Inferior parietal cortex (tissue), 1 donor: ENCODE measurements around the gene TENM4.

Experiments used
- DNase-seq: peaks from one replicate; pipeline ENCODE4 v3.0.0-alpha.2; 2016; ENCODE audit errors: extremely low spot score

TENM4 gene

DNA sequence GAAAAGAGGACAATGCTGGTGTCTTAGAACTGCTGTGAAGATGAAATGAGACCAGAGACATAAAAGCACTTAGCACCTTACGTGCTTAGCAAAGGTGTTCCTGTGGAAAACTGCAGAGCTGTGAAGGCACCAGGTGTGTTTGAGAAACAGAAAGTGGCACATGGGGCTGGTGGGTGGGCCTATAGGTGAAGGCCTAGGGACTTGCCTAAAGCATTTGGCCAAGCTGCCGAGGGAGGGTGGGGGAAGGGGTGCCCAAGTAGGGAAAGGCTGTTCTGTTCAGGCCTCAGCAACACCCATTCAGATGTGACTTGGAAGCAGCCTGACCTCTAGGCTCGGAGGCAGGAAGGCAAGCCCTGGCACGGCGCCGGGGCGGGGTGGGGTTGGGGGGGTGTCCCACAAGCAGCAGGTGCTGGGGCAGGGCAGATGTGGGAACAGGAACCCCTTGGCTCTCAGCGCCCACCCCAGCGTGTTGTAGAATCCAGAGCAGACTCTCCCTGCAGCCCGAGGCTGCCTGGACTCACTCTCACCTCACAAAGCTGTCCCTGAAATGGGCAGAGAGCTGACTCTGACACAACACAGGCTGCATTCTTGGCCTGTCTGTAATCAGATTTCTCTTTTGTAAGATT is 499.5 kb downstream of the TENM4 start:
- no peak for DNase-seq

DNA sequence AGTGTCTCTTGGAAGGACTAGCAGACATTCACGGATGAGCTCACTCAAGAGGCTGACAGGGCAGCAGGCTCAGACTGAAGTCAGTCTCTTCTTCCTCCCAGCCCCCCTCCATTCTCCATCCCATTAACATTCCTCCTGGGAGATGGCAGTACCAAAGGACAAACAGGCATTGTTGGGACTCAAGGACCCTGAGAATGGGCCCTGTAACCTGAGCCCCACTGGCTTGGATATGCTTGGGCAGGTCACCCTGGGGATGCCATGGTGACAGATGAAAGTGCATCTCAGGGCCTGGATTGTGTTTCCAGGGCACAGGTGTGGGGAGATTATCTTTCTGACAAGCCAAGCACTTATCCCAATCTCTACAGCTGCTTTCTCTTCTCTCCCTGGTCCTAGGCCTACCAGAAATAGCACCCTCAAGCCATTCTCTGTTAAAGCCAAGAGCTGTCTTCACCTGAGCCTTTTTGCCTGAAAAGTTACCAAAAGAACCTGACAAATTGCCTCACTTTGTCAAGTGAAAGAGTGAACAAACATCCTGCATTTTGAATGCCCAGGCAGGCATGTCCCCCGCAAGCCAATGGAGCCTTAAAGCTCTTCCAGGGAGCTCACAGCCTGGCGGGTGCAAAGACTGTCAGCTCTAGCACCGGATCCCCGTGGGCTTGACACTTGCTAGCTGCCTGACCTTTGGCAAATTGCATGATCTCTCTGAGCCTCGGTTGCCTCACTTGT is 500.2 kb downstream of the TENM4 start:
- DNase-seq = no peak

DNA sequence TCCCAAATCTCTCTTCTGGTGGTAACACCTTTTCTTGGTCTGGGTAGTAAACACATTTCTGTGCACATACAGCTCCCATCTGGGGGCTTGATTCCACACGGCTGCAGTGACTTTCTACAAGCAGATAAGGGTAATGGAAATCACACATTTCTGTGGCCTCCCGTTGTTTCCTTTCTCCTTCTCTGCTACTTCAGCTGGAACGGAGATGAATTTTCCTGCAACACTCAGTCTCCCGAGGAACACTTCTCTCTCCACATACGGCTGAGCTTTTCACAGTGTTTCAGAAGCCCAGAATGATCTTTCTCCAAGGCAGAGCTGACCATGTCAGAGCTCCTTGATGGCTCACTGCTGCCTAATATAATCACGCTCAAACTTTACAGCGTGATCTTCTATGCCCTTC is 501.9 kb downstream of the TENM4 start:
- no peak for DNase-seq

GRCh38 chr11:78938036-78938435 is 502.8 kb downstream of the TENM4 start:
- no peak for DNase-seq

GRCh38 chr11:78935398-78936068 is 505.3 kb downstream of the TENM4 start:
- DNase-seq = no peak

DNA sequence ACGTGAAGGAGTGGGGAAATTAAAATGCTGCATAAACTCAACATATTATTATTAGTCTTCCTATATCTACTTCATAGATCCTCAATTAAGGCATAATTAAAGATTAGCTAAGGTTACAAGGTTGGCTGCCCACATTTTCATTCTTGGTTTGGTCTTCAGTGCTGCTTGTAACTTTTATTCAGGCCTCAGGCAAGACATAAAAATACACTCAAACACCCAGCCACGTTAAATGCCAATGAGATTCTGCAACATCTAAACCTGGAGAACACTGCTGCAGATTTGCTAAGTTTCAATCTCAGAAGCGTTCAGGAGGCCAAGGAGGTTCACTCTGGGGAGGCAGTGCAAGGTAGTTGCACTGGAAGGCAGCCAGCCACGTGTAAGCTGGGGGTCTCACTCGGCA is 507.5 kb downstream of the TENM4 start:
- no peak for DNase-seq

DNA sequence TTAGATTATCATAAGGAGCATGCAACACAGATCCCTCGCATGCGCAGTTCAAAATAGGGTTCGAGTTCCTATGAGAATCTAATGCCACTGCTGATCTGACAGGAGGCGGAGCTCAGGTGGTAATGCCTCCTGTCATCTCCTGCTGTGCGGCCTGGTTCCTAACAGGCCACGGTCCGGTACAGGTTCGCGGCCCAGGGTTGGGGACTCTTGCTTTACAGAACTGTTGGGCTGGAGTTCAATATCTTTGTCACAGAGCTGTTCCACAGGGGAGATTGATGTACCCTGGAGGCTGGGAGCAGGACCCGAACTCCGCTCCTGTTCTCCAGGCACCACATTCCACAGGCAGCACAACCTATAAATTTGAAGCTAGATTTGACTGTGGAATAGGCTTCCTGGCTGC is 508.1 kb downstream of the TENM4 start:
- DNase-seq = no peak

- DNase-seq = no peak
These were observed 508.9 kb downstream of the TENM4 start for GRCh38 chr11:78931891-78932290.

- no peak for DNase-seq
These were observed 509.9 kb downstream of the TENM4 start for GRCh38 chr11:78930810-78931523.

GRCh38 chr11:78929906-78930220 is 511.0 kb downstream of the TENM4 start:
- DNase-seq = no peak

GRCh38 chr11:78929207-78929905 is 511.5 kb downstream of the TENM4 start:
- DNase-seq = no peak

GRCh38 chr11:78927511-78927910 is 513.3 kb downstream of the TENM4 start:
- DNase-seq = no peak

DNA sequence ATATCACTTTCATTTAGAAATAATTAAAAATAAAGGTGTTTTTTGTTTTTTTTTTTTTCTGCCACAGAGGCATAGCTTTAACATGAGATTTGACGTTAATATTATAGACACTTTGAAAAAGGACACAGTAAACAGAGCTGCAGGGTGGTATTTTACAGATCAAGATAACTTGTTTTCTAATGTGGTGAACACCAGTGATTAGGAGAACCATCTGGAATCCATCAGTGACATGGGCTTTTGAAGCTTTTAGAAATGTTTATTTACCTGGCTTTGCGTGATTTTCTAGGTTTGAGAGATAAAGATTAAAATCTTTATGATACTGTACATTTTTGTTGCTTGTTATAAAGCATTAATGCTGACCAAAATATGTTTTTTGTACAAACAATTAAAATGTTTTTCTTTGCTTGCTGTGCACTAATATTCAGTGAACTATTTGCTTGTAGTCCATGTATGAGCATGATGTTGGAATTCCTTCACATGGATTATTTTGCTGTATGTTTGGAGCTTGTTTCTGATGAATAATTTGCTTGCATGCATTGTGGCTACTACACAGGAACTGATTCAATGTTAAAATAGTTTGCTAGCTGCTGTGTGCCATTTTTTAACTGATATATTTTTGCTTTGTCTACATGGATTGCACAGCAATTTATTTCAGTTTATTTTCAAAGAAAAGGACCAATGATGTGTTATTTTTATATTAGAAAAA is 514.0 kb downstream of the TENM4 start:
- DNase-seq = no peak

- DNase-seq = no peak
These were observed 515.4 kb downstream of the TENM4 start for GRCh38 chr11:78925387-78925786.

- DNase-seq = no peak
These were observed 517.8 kb downstream of the TENM4 start for GRCh38 chr11:78922859-78923625.

- DNase-seq = no peak
These were observed 519.3 kb downstream of the TENM4 start for GRCh38 chr11:78921509-78921908.

DNA sequence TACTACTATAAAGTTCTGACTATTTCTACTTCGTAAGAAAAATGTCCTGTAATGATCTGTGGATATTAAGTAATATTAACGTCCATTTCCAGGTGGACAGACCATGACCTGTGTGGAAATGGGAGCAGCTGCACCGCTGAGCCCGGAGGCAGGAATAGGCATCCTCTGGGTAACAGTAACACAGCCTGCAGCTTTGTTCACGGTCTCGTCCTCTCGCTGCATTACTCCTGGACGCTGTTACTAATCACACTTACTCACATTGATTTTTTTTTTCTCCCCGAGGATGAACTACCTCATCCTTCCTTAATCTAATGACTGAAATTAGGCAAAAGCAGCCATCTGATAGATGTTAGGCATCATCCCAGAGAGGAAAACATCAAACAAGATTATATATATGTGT is 520.5 kb downstream of the TENM4 start:
- no peak for DNase-seq

DNA sequence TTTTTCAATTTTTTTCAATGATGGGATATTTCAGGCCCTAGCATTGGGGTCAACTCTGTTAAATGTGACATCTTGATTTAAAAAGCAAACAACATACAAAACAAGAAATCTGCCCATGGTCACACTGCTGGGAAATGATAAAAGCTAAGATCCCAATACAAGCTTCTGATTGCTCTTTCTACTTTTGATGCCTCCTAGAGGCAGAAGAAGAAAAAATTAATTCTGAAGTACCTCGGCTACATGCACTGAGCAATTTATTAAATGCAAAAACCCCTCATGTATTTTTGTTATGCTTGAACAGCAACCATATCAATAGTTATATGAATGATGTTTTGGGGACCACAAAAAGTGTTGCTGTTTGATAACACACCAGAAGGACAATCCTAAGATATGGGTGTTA is 524.1 kb downstream of the TENM4 start:
- DNase-seq = no peak

- no peak for DNase-seq
These were observed 526.3 kb downstream of the TENM4 start for GRCh38 chr11:78914503-78914902.

DNA sequence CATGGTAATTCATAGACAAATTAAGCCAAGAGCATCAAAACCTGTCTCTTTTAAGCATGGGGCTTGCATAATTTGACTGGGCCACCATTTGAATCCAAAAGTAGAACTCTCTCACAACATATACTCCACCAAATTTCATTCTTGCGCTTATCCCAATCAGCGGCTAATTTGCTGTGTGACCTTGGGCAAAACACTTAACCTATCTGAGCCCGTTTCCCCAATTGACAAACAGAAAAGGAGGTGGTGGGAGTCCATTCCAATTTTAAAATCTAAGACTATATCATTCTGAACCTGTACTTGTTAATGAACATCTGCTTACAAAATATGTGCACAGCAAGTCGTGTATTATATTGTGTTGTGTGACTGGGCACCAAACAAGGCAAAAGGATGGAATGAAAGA is 528.1 kb downstream of the TENM4 start:
- DNase-seq = no peak

GRCh38 chr11:78910322-78910721 is 530.5 kb downstream of the TENM4 start:
- DNase-seq = no peak
